PC-3 (cell line): ENCODE results near the gene SYCP2L. TPM values are rescaled to one million over a fixed set of nuclear protein-coding genes. Genes with fewer than 3 reads are reported as not detected.

Experiments used
- ATAC-seq: fragments of 200-7000 bp; cut with Tn5 transposase; 2 replicates; pipeline ENCODE4 v1.9.1; 2020; ENCODE audit warnings: mild to moderate bottlenecking, moderate library complexity
- BruUV-seq: library from RNA; stranded (reverse); fragments of 400-500 nt; replicated peaks from 2 replicates; lab custom pipeline; 2021; lab: Mats Ljungman, UMichigan
- CTCF ChIA-PET: fragments of 300-600 bp; sonication (Branson Sonifier 250); formaldehyde crosslinking; loops from one replicate; lab custom pipeline; 2022; ENCODE audit warnings: antibody characterized with exemption; lab: Charles Lee
- POLR2A ChIA-PET: fragments of 300-600 bp; sonication (Branson Sonifier 250); formaldehyde crosslinking; loops from one replicate; lab custom pipeline; 2022; ENCODE audit warnings: antibody characterized with exemption; ENCODE audit not compliant: unreplicated experiment; lab: Charles Lee
- DNase-seq: peaks from one replicate; pipeline ENCODE4 v3.0.0-alpha.2; 2015
- H2AFZ ChIP-seq: fragments of 300-600 bp; sonication (generic); 2 replicates; pipeline ENCODE4 v1.6.0; 2016; ENCODE audit warnings: antibody characterized with exemption, low read length
- H3F3A ChIP-seq: fragments of 300-600 bp; sonication (generic); one replicate; pipeline ENCODE4 v1.6.0; 2017; ENCODE audit warnings: antibody characterized with exemption, low read length, control low read depth, mild to moderate bottlenecking; ENCODE audit not compliant: unreplicated experiment
- H3K27ac ChIP-seq: fragments of 300-600 bp; sonication (generic); 2 replicates; pipeline ENCODE4 v1.5.1; 2016; ENCODE audit warnings: mild to moderate bottlenecking, low read length
- H3K27me3 ChIP-seq: fragments of 300-600 bp; sonication (generic); 2 replicates; pipeline ENCODE4 v1.6.1; 2016; ENCODE audit warnings: low read length, mixed read lengths
- H3K36me3 ChIP-seq: fragments of 300-600 bp; sonication (generic); 2 replicates; pipeline ENCODE4 v1.6.1; 2016; ENCODE audit warnings: low read depth, mixed run types, low read length, mixed read lengths
- H3K4me1 ChIP-seq: fragments of 300-600 bp; sonication (generic); 2 replicates; pipeline ENCODE4 v1.5.1; 2016; ENCODE audit warnings: low read length; ENCODE audit not compliant: insufficient read depth
- H3K4me2 ChIP-seq: fragments of 300-600 bp; sonication (generic); 2 replicates; pipeline ENCODE4 v1.6.0; 2016; ENCODE audit warnings: low read length
- H3K4me3 ChIP-seq: fragments of 300-600 bp; sonication (generic); 2 replicates; pipeline ENCODE4 v1.5.1; 2016; ENCODE audit warnings: mild to moderate bottlenecking, low read length, mixed read lengths
- H3K79me2 ChIP-seq: fragments of 300-600 bp; sonication (generic); 2 replicates; pipeline ENCODE4 v1.6.1; 2017; ENCODE audit warnings: low read length, mixed read lengths
- H3K9ac ChIP-seq: fragments of 300-600 bp; sonication (generic); 2 replicates; pipeline ENCODE4 v1.6.0; 2016; ENCODE audit warnings: mild to moderate bottlenecking, low read length
- H3K9me2 ChIP-seq: fragments of 300-600 bp; sonication (generic); replicated peaks from 2 replicates; pipeline ENCODE4 v1.6.1; 2016; ENCODE audit warnings: mixed run types, low read length, mixed read lengths
- H3K9me3 ChIP-seq: fragments of 300-600 bp; sonication (generic); 2 replicates; pipeline ENCODE4 v1.6.1; 2016; ENCODE audit warnings: low read length, mixed read lengths
- H4K20me1 ChIP-seq: fragments of 300-600 bp; sonication (generic); 2 replicates; pipeline ENCODE4 v1.6.1; 2016; ENCODE audit warnings: low read length, mixed read lengths
- EZH2 ChIP-seq: fragments of 300-600 bp; sonication (generic); IDR thresholded peaks from one replicate; pipeline ENCODE4 v1.6.1; 2017; ENCODE audit warnings: antibody characterized with exemption, mild to moderate bottlenecking, low read length; ENCODE audit not compliant: unreplicated experiment
- EZH2phosphoT487 ChIP-seq: fragments of 300-600 bp; sonication (generic); IDR thresholded peaks from 2 replicates; pipeline ENCODE4 v1.6.1; 2018; ENCODE audit warnings: mild to moderate bottlenecking, antibody characterized with exemption, low read length, borderline replicate concordance
- intact Hi-C: fragments of 100-400 bp; cut with micrococcal nuclease; formaldehyde crosslinking; loops from 2 replicates; pipeline ENCODE4 v1.9.0; 2023
- total RNA-seq: library from RNA; depleted of rRNA; stranded (reverse); fragments of >200 nt; gene quantifications from 2 replicates; pipeline ENCODE4 v1.2.3, GENCODE V29; 2014
- TF ChIP-seq, protein P1 (sequence below): fragments of 300-600 bp; sonication (generic); conservative IDR thresholded peaks from 2 replicates; pipeline ENCODE4 v1.5.1; 2017; ENCODE audit warnings: antibody characterized with exemption, low read depth, mild to moderate bottlenecking, low read length

Gene SYCP2L
- total RNA-seq, 1 experiment from 2014 or later, result 0.07 TPM

GRCh38 chr6:11015102-11015501 is 128.2 kb downstream of the SYCP2L start:
- no peaks in the 10 kb centered on the region for H3K9me2 ChIP-seq
- no peak for DNase-seq

DNA sequence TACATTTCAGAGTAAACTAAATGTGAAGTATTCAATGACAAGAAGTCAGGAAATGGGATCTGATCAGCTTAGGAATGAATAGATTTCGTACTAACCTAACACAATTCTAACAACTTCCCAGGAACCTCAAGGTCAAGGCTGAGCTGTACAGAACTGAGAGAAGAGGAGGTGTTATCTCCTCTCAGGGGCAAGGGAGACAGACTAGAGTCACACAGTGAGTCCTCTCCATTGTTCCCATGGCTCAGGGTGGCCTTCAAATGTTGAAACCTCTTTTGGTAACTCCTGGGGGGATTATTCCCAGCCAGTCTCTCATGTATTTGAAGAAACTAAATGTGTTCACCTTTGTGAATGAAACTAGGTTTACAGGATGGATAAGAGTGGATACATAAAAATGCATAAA is 129.6 kb downstream of the SYCP2L start:
- no peak overlapping the region for H2AFZ ChIP-seq
- H3K4me3 ChIP-seq, result no peak overlapping the region
- CTCF ChIA-PET, result no interaction called here
- no TSS peak for BruUV-seq
- H3F3A ChIP-seq, result no peaks in the 10 kb centered on the region
- TF ChIP-seq, protein P1, sequence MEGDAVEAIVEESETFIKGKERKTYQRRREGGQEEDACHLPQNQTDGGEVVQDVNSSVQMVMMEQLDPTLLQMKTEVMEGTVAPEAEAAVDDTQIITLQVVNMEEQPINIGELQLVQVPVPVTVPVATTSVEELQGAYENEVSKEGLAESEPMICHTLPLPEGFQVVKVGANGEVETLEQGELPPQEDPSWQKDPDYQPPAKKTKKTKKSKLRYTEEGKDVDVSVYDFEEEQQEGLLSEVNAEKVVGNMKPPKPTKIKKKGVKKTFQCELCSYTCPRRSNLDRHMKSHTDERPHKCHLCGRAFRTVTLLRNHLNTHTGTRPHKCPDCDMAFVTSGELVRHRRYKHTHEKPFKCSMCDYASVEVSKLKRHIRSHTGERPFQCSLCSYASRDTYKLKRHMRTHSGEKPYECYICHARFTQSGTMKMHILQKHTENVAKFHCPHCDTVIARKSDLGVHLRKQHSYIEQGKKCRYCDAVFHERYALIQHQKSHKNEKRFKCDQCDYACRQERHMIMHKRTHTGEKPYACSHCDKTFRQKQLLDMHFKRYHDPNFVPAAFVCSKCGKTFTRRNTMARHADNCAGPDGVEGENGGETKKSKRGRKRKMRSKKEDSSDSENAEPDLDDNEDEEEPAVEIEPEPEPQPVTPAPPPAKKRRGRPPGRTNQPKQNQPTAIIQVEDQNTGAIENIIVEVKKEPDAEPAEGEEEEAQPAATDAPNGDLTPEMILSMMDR, result no peak
- TF ChIP-seq EZH2 (no peak), EZH2phosphoT487 (no peak)
- no peak overlapping the region for H3K27ac ChIP-seq
- POLR2A ChIA-PET, result no interaction called here
- H3K9ac ChIP-seq, result no peak overlapping the region
- H3K27me3 ChIP-seq, result no peaks in the 10 kb centered on the region
- H3K4me2 ChIP-seq, result no peak overlapping the region
- H4K20me1 ChIP-seq, result no peaks in the 10 kb centered on the region
- ATAC-seq, result no peak
- H3K79me2 ChIP-seq, result no peaks in the 10 kb centered on the region
- H3K9me3 ChIP-seq, result no peaks in the 10 kb centered on the region
- intact Hi-C loops, result no loop called here
- H3K4me1 ChIP-seq, result peaks cover 8% of the 10 kb centered on the region
- no peaks in the 10 kb centered on the region for H3K9me2 ChIP-seq
- H3K36me3 ChIP-seq, result no peaks in the 10 kb centered on the region
- DNase-seq, result no peak

More at GRCh38 chr6:11015102-11015501, 128.2 kb downstream of the SYCP2L start:
- no peaks in the 10 kb centered on the region for H3F3A ChIP-seq
- no peaks in the 10 kb centered on the region for H3K9me3 ChIP-seq
- H2AFZ ChIP-seq, result no peak overlapping the region
- ChIA-PET POLR2A (no interaction called here), CTCF (no interaction called here)
- no TSS peak for BruUV-seq
- peaks cover 11% of the 10 kb centered on the region for H3K4me1 ChIP-seq
- no peak overlapping the region for H3K27ac ChIP-seq
- TF ChIP-seq EZH2, result no peak
- TF ChIP-seq, protein P1, result no peak
- no peak for TF ChIP-seq EZH2phosphoT487
- no peaks in the 10 kb centered on the region for H4K20me1 ChIP-seq
- no peak for ATAC-seq
- no peaks in the 10 kb centered on the region for H3K79me2 ChIP-seq
- H3K27me3 ChIP-seq, result no peaks in the 10 kb centered on the region
- no peak overlapping the region for H3K4me2 ChIP-seq
- no peaks in the 10 kb centered on the region for H3K36me3 ChIP-seq
- intact Hi-C loops, result no loop called here
- H3K9ac ChIP-seq, result no peak overlapping the region
- H3K4me3 ChIP-seq, result no peak overlapping the region

DNA sequence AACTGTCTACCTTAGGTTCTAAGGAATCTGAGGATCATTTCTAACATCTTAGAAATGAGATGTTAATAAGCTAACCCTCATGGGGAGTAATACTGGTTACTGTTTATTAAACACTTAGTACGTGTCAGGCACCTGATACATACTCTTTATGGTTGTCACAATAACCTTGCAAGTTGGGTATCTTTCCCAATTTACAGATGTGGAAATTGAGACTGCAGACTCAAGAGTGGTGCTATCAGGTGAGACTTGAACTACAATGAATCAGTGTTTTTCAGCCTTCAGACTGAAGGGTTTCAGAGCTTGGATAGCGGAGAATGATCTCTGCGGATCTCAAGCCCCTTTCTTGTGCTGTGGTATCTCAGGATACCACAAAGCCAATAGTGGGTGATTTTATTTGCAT is 130.2 kb downstream of the SYCP2L start:
- Histone ChIP-seq H3K9me2 (no peaks in the 10 kb centered on the region), H3K9ac (no peak overlapping the region), H2AFZ (no peak overlapping the region), H3K9me3 (no peaks in the 10 kb centered on the region), H3K4me2 (no peak overlapping the region), H4K20me1 (no peaks in the 10 kb centered on the region), H3K4me3 (no peak overlapping the region), H3K27ac (no peak overlapping the region), H3K4me1 (peaks cover 5% of the 10 kb centered on the region; the same call in 1 of the 2 replicates), H3F3A (no peaks in the 10 kb centered on the region), H3K79me2 (no peaks in the 10 kb centered on the region), H3K27me3 (no peaks in the 10 kb centered on the region), H3K36me3 (no peaks in the 10 kb centered on the region)
- DNase-seq (no peak), ATAC-seq (no peak)
- no TSS peak for BruUV-seq
- intact Hi-C loops, result no loop called here
- no peak for TF ChIP-seq EZH2phosphoT487
- CTCF ChIA-PET, result no interaction called here
- POLR2A ChIA-PET, result no interaction called here
